ENCODE data around the gene MAN2A2.
"Not testable (repeated sequence)": the region's sequence is repeated elsewhere in the genome, so short reads cannot be mapped to it uniquely, and the experiment has no call there.

The MAN2A2 gene

GRCh38 chr15:90915808-90916440, 12.8 kb downstream of the MAN2A2 start:
- DNase-seq (ENCODE audit: extremely low read depth in 1 of 2, low read depth in 1 of 2): no peak

- DNase-seq (ENCODE audit: extremely low read depth in 1 of 2, low read depth in 1 of 2): no peak
These were observed 13.4 kb downstream of the MAN2A2 start for GRCh38 chr15:90916461-90916860.

GRCh38 chr15:90917569-90917968, 14.5 kb downstream of the MAN2A2 start:
- DNase-seq (ENCODE audit: extremely low read depth in 1 of 2, low read depth in 1 of 2): no peak

- no peak for DNase-seq (ENCODE audit: extremely low read depth in 1 of 2, low read depth in 1 of 2)
These were observed 15.1 kb downstream of the MAN2A2 start for GRCh38 chr15:90918034-90918788.

- DNase-seq (ENCODE audit: extremely low read depth in 1 of 2, low read depth in 1 of 2): no peak
These were observed 15.7 kb downstream of the MAN2A2 start for GRCh38 chr15:90918835-90919234.

- no peak for DNase-seq (ENCODE audit: extremely low read depth in 1 of 2, low read depth in 1 of 2)
These were observed 18.8 kb downstream of the MAN2A2 start for GRCh38 chr15:90921887-90922286.

- DNase-seq (ENCODE audit: extremely low read depth in 1 of 2, low read depth in 1 of 2): not testable (repeated sequence)
These were observed 19.7 kb downstream of the MAN2A2 start for GRCh38 chr15:90922712-90923322.

- DNase-seq (ENCODE audit: extremely low read depth in 1 of 2, low read depth in 1 of 2): no peak
These were observed 21.3 kb downstream of the MAN2A2 start for GRCh38 chr15:90924375-90924774.

- DNase-seq (ENCODE audit: extremely low read depth in 1 of 2, low read depth in 1 of 2): not testable (repeated sequence)
These were observed 23.7 kb downstream of the MAN2A2 start for GRCh38 chr15:90926766-90927165.

GRCh38 chr15:90928106-90928505, 25.0 kb downstream of the MAN2A2 start:
- DNase-seq (ENCODE audit: extremely low read depth in 1 of 2, low read depth in 1 of 2): not testable (repeated sequence)

GRCh38 chr15:90929246-90930019, 26.3 kb downstream of the MAN2A2 start:
- DNase-seq (ENCODE audit: extremely low read depth in 1 of 2, low read depth in 1 of 2): no peak

GRCh38 chr15:90930861-90931574, 27.9 kb downstream of the MAN2A2 start:
- DNase-seq (ENCODE audit: extremely low read depth in 1 of 2, low read depth in 1 of 2): no peak

GRCh38 chr15:90931575-90931827, 28.4 kb downstream of the MAN2A2 start:
- DNase-seq (ENCODE audit: extremely low read depth in 1 of 2, low read depth in 1 of 2): no peak

GRCh38 chr15:90931828-90932659, 28.9 kb downstream of the MAN2A2 start, which contains the start of gene HDDC3:
HDDC3 (minus strand) TSS chr15:90932549; CDS start chr15:90932540, 9 bp downstream.
- peak; percentile 75 to 83 for DNase-seq (ENCODE audit: extremely low read depth in 1 of 2, low read depth in 1 of 2)

GRCh38 chr15:90932660-90932991, 29.5 kb downstream of the MAN2A2 start:
- DNase-seq (ENCODE audit: extremely low read depth in 1 of 2, low read depth in 1 of 2): no peak

- no peak for DNase-seq (ENCODE audit: extremely low read depth in 1 of 2, low read depth in 1 of 2)
These were observed 30.2 kb downstream of the MAN2A2 start for GRCh38 chr15:90933301-90933700.

- DNase-seq (ENCODE audit: extremely low read depth in 1 of 2, low read depth in 1 of 2): peak; percentile 70 to 84
These were observed 31.3 kb downstream of the MAN2A2 start for GRCh38 chr15:90934256-90934948.

GRCh38 chr15:90934949-90935751, 32.0 kb downstream of the MAN2A2 start, which contains the start of gene UNC45A:
UNC45A (plus strand) TSS chr15:90935285; CDS start chr15:90935325, 40 bp downstream.
- peak; percentile 94 for DNase-seq (ENCODE audit: extremely low read depth in 1 of 2, low read depth in 1 of 2)
